AG04449 (cell line): Measurements from ENCODE around the gene CR1L.

ENCODE experiments used
- CTCF ChIA-PET: fragments of 350-600 bp; formaldehyde crosslinking; extraction: SDS; loops from one replicate; lab custom pipeline; 2021; ENCODE audit warnings: antibody characterized with exemption; lab: Yijun Ruan, JAX
- POLR2A ChIA-PET: fragments of 400-600, 350-600 bp; formaldehyde crosslinking; extraction: SDS; loops from one replicate; lab custom pipeline; 2020; ENCODE audit warnings: antibody characterized with exemption, inconsistent platforms; lab: Yijun Ruan, JAX
- DNase-seq: peaks from one replicate; pipeline ENCODE4 v3.0.0-alpha.2; 2010; ENCODE audit warnings: low read depth, low spot score
- H3K4me3 ChIP-seq: 2 replicates; pipeline ENCODE4 v1.5.1; 2011; ENCODE audit warnings: low read depth, mild to moderate bottlenecking, control low read depth, low read length
- TF ChIP-seq, protein P1 (sequence below): IDR thresholded peaks from one replicate; pipeline ENCODE4 v1.5.1; 2011; ENCODE audit warnings: mild to moderate bottlenecking, moderate library complexity, low read length, control low read depth, inconsistent platforms; ENCODE audit not compliant: insufficient read depth; ENCODE audit errors: missing control alignments

The CR1L gene

DNA sequence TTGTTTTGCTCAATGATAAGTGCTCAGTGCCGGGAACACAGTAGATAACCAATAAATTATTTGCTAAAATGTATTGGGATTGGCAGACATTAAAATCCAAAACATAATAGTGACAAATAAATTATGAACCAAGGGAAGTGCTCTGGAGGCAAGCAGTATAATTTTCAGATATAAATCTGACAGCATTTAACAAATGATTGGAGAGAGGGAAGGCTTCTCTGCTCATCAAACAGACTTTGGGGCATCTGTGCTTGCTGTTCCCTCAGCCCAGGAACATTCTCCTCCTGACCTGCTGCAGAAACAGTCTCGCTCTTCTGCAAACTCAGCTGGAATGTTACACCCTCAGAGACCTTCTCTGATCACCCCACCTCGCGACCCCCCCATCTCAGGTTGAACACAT, 109.1 kb downstream of the CR1L start:
- TF ChIP-seq, protein P1, sequence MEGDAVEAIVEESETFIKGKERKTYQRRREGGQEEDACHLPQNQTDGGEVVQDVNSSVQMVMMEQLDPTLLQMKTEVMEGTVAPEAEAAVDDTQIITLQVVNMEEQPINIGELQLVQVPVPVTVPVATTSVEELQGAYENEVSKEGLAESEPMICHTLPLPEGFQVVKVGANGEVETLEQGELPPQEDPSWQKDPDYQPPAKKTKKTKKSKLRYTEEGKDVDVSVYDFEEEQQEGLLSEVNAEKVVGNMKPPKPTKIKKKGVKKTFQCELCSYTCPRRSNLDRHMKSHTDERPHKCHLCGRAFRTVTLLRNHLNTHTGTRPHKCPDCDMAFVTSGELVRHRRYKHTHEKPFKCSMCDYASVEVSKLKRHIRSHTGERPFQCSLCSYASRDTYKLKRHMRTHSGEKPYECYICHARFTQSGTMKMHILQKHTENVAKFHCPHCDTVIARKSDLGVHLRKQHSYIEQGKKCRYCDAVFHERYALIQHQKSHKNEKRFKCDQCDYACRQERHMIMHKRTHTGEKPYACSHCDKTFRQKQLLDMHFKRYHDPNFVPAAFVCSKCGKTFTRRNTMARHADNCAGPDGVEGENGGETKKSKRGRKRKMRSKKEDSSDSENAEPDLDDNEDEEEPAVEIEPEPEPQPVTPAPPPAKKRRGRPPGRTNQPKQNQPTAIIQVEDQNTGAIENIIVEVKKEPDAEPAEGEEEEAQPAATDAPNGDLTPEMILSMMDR, result no peak
- CTCF ChIA-PET, result interaction anchor here (2.2 kb wide), 1 partner anchor 44 kb away, joined by 10 read pairs; no protein-coding TSS in a partner anchor
- no peak for DNase-seq
- no peak overlapping the region for H3K4me3 ChIP-seq
- POLR2A ChIA-PET, result no interaction called here

DNA sequence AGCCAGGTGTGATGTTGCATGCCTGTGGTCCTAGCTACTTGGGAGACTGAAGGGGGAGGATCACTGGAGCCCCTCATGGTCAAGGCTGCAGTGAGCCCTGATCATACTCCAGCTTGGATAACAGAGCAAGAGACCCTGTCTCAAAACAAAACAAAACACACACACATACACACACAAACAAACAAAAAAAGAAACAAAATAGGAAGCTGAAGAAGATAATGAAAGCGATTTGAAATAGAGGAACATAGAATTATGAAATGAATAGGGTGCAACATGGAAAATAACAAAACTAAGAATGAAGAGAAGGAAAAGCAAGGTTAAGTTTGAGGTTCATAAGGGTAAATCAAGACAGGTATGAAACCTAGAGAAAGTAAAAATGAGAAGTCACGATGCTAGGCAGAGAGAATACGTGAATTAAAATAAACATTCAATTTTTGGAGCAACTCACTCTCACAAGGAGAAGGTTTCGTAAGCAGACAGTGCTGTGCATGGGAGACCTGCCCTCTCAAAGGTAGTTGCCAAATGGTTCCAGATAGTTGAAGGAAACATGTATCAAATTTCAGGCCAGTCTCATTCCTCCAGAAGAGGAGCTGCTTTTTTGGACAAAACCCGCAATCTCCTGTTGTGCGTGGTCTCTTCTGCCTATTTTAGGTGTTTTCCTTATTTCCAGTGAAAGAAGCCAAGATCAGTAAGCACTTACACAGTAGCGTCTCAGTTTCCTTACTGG, 110.2 kb downstream of the CR1L start:
- no peak overlapping the region for H3K4me3 ChIP-seq
- TF ChIP-seq, protein P1, result no peak
- ChIA-PET CTCF (no interaction called here), POLR2A (no interaction called here)
- DNase-seq, result no peak

DNA sequence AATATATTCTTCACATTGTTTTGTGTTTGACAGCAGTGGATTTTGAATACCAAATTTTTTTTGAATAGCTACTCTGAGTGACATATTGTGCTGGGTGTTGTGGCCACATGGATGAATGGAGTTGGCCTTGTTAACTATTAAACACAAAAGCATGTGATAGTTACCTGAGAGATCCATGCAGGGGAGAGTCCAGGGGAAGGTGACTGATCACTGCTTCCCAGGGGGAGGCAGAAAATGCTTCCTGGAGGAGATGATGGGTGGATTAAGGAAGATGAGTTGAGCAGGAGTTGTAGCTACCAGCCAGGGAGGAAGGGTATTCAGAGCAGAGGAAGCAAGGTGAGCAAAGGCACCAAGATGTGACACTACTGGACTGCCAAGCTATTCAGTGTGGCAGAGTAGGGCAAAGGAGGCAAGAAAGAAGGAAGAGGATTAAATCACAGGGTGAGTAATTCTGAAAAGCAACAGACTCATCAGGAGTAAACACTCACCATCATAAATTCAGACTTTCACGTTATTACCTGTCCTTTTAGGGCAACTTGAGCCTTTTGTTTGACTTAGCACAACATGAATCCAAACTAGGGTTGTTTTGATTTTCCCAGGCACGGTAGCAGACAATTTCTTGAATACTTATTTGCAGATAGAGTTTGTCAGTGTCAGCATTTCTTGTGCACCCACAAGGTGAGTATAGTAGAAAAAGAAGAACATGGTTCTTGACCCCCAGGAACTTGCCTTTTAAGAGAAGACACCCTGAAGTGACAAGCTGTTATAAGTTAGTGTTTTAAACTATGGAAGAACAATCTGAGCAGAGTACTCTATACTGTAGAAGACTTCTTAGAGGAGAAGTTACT, 111.1 kb downstream of the CR1L start:
- no peak for DNase-seq
- CTCF ChIA-PET, result interaction anchor here (1.3 kb wide), 1 partner anchor 43 kb away, joined by 3 read pairs; no protein-coding TSS in a partner anchor
- TF ChIP-seq, protein P1, result no peak
- no peak overlapping the region for H3K4me3 ChIP-seq
- POLR2A ChIA-PET, result no interaction called here

DNA sequence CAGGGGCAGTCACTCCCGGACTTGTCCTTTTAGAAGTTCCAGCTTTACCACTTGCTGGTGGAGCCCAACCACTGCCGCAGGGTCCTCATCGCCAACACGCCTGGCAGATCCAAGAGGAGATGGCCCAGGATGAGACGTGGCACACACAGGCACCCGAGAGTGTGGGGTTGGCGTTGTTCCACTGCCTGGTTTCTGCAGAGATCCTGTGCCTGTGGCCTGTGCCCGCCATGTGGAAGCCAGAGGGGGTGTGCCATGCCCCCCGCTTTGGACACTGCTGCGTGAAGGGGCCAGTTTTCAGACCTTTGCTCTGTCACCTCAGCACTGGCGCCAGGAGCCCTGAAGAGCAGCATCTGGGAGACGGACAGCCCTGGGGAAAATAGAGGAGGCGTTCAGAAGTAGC, 117.7 kb downstream of the CR1L start:
- CTCF ChIA-PET, result no interaction called here
- POLR2A ChIA-PET, result no interaction called here
- TF ChIP-seq, protein P1, result no peak
- no peak for DNase-seq
- H3K4me3 ChIP-seq, result no peak overlapping the region

DNA sequence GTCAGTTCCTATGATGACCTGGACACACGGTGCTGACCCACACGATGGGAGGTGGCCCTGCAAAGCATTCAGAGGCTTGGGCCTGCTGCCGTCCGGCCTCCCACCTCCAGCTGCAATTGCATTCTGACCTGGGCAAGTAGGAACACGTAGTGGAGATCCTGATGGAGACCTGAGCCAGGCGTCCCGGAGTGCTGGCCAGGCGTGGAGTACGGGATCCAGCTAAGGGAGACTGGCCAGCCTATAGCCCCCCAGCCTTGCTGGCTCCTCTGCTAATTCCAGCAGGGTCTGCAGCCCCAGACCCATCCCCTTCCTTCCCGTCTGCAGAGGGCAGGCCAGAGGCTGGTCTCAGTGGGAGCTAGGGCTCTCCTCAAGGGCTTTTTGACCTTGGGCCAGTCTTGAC, 118.2 kb downstream of the CR1L start:
- CTCF ChIA-PET, result no interaction called here
- no peak for DNase-seq
- TF ChIP-seq, protein P1, result no peak
- POLR2A ChIA-PET, result no interaction called here
- H3K4me3 ChIP-seq, result no peak overlapping the region

DNA sequence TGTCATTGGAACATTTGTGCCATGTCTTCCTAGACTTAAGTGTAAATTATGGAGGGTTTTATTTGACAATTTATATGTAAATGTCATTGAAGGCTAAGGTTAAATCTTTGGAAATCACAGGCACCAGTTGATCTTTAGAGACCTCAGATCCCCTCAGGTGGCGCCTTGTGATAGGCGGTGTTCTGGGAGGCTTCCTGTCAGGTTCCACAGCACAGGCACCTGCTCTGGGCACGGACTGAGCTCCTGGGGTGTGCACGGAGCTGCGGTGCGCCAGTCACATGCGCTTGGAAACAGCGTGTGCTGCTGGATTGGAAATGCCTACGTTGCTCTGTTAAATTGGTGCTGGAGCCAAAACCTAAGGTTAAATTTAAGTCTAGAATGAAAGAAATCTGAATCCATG, 119.0 kb downstream of the CR1L start:
- no peak for DNase-seq
- no peak overlapping the region for H3K4me3 ChIP-seq
- ChIA-PET POLR2A (no interaction called here), CTCF (no interaction called here)
- TF ChIP-seq, protein P1, result no peak
